ENCODE results near the gene BOD1L2. TPM values are rescaled to one million over a fixed set of nuclear protein-coding genes. Genes with fewer than 3 reads are reported as not detected.

Gene BOD1L2
- total RNA-seq, 2 experiments from 2014 or later = not detected

DNA sequence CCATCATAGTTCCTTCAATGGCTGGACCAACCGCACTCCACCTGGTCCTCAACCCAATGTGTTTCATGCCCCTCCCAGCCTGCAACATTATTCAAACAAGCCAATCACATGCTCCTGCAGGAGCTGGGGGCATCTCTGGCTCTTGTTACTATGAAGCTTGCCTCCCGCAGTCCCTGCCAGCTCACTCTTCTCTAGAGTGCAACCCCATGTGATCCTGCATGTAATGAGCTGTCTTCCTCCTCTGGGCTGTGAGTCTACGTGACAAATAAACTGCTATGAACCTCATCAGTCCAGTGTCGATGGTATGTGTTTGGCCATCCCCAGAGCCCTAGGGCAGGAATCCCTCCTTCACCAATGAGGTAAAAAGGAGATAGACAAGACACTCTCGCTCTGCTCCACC is 15.8 kb upstream of the BOD1L2 start:
- H3K4me1 ChIP-seq (ENCODE audit: insufficient read depth, low read length) = no peaks in the 10 kb centered on the region
- CTCF ChIA-PET = no interaction called here
- H3K4me1 Mint-ChIP-seq (ENCODE audit: low read depth) = no peaks in the 10 kb centered on the region

DNA sequence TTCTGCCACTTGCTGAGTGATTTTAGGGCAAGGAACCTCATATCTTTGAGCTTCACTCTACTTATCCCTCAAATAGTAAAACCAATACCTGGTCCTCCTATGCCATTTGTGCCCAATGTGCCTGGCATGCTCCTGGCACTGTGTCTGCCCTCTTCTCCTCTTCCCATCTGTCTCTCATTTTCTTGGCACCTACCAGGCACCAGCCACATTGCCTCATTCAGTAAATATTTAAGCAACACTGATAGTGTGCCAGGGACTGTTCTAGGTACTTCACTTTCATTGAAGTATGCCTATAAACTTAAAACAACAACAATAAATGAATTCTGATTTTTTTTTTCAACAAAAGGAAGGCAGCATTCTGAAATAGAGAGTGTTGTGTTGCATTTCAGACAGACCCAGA is 15.1 kb upstream of the BOD1L2 start:
- Mint-ChIP-seq H3K36me3 (ENCODE audit: low read depth) (no peaks in the 10 kb centered on the region), H3K9me3 (no peaks in the 10 kb centered on the region), H3K4me1 (ENCODE audit: low read depth) (no peaks in the 10 kb centered on the region), H3K4me3 (no peak overlapping the region), H3K27me3 (peaks cover 28% of the 10 kb centered on the region), H3K27ac (no peak overlapping the region)
- TF ChIP-seq, protein P1, sequence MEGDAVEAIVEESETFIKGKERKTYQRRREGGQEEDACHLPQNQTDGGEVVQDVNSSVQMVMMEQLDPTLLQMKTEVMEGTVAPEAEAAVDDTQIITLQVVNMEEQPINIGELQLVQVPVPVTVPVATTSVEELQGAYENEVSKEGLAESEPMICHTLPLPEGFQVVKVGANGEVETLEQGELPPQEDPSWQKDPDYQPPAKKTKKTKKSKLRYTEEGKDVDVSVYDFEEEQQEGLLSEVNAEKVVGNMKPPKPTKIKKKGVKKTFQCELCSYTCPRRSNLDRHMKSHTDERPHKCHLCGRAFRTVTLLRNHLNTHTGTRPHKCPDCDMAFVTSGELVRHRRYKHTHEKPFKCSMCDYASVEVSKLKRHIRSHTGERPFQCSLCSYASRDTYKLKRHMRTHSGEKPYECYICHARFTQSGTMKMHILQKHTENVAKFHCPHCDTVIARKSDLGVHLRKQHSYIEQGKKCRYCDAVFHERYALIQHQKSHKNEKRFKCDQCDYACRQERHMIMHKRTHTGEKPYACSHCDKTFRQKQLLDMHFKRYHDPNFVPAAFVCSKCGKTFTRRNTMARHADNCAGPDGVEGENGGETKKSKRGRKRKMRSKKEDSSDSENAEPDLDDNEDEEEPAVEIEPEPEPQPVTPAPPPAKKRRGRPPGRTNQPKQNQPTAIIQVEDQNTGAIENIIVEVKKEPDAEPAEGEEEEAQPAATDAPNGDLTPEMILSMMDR (IDR thresholded peaks at IDR 0.05) = no peak
- ChIA-PET CTCF (no interaction called here), POLR2A (no interaction called here)
- Histone ChIP-seq H3K27me3 (ENCODE audit: control insufficient read depth in 1 of 2, insufficient read depth in 2 of 2, low read length in 2 of 2) (peaks cover under 1 to 4% of the 10 kb centered on the region in 2 experiments), H3K9me3 (ENCODE audit: control insufficient read depth in 1 of 2, insufficient read depth in 1 of 2, low read length in 2 of 2) (no peaks in the 10 kb centered on the region), H3K4me3 (ENCODE audit: low read length) (no peak overlapping the region), H3K36me3 (ENCODE audit: insufficient read depth, low read length) (no peaks in the 10 kb centered on the region), H3K4me1 (ENCODE audit: insufficient read depth, low read length) (no peaks in the 10 kb centered on the region), H3K27ac (ENCODE audit: low read depth in 1 of 2, low read length in 2 of 2) (no peak overlapping the region)
- DNase-seq = no peak
- intact Hi-C loops (cut with DNase I, micrococcal nuclease) = no loop called here
- no peak for ATAC-seq (ENCODE audit: poor library complexity)

More for the DNA sequence above, 15.8 kb upstream of the BOD1L2 start:
- H3K36me3 Mint-ChIP-seq (ENCODE audit: low read depth) = no peaks in the 10 kb centered on the region
- Histone ChIP-seq H3K36me3 (ENCODE audit: insufficient read depth, low read length) (no peaks in the 10 kb centered on the region), H3K27ac (ENCODE audit: low read depth in 1 of 2, low read length in 2 of 2) (no peak overlapping the region), H3K9me3 (ENCODE audit: control insufficient read depth in 1 of 2, insufficient read depth in 1 of 2, low read length in 2 of 2) (no peaks in the 10 kb centered on the region), H3K4me3 (ENCODE audit: low read length) (no peak overlapping the region), H3K27me3 (ENCODE audit: control insufficient read depth in 1 of 2, insufficient read depth in 2 of 2, low read length in 2 of 2) (peaks cover 4 to 6% of the 10 kb centered on the region in 2 experiments)
- no peak for ATAC-seq (ENCODE audit: poor library complexity)
- no peak overlapping the region for H3K4me3 Mint-ChIP-seq
- POLR2A ChIA-PET = no interaction called here
- no peaks in the 10 kb centered on the region for H3K9me3 Mint-ChIP-seq
- TF ChIP-seq, protein P1 (IDR thresholded peaks at IDR 0.05) = no peak
- peaks cover 35% of the 10 kb centered on the region for H3K27me3 Mint-ChIP-seq
- no peak for DNase-seq
- intact Hi-C loops (cut with DNase I, micrococcal nuclease) = no loop called here
- H3K27ac Mint-ChIP-seq = no peak overlapping the region

DNA sequence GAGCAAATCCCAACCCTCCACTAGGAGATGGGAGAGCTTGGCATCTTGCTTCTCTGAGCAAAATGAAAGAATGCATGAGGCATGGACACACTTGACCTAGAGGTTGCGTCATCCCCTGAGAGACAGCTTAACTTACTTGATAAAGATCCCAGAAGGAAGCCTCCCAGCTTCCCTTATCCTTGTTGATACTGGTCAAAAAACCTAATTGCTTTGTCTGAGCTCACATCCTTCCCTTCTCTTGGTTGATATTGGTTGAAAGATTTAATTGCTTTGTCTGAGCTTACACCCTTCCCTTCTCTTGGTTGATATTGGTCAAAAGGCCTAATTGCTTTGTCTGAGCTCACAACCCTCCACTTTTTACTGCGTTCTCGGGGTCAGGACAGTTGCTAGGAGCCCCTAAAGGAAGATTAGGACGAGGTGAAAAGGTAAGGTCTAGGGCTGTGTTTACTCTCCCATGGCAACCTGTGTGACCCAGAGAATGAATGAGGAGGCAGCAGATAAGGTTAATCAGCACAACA is 12.2 kb upstream of the BOD1L2 start:
- Mint-ChIP-seq H3K27me3 (peaks cover 8% of the 10 kb centered on the region), H3K36me3 (ENCODE audit: low read depth) (no peaks in the 10 kb centered on the region), H3K27ac (no peak overlapping the region), H3K4me1 (ENCODE audit: low read depth) (no peaks in the 10 kb centered on the region), H3K9me3 (no peaks in the 10 kb centered on the region), H3K4me3 (no peak overlapping the region)
- TF ChIP-seq, protein P1 (IDR thresholded peaks at IDR 0.05) = no peak
- POLR2A ChIA-PET = no interaction called here
- Histone ChIP-seq H3K9me3 (ENCODE audit: control insufficient read depth in 1 of 2, insufficient read depth in 1 of 2, low read length in 2 of 2) (peaks cover 0 to 3% of the 10 kb centered on the region in 2 experiments), H3K4me3 (ENCODE audit: low read length) (no peak overlapping the region), H3K27me3 (ENCODE audit: control insufficient read depth in 1 of 2, insufficient read depth in 2 of 2, low read length in 2 of 2) (no peaks in the 10 kb centered on the region), H3K36me3 (ENCODE audit: insufficient read depth, low read length) (no peaks in the 10 kb centered on the region), H3K4me1 (ENCODE audit: insufficient read depth, low read length) (no peaks in the 10 kb centered on the region), H3K27ac (ENCODE audit: low read depth in 1 of 2, low read length in 2 of 2) (no peak overlapping the region)
- ATAC-seq (ENCODE audit: poor library complexity) (no peak), DNase-seq (no peak)
- CTCF ChIA-PET = no interaction called here
- intact Hi-C loops (cut with DNase I, micrococcal nuclease) = no loop called here
